ENCODE data around the gene SH3PXD2A.

The SH3PXD2A gene

GRCh38 chr10:103718247-103718620 lies 137.1 kb downstream of the SH3PXD2A start:
- DNase-seq: no peak

GRCh38 chr10:103717341-103718246 lies 137.8 kb downstream of the SH3PXD2A start:
- DNase-seq: no peak

- DNase-seq: no peak
Measured at GRCh38 chr10:103716206-103717160, 138.9 kb downstream of the SH3PXD2A start.

DNA sequence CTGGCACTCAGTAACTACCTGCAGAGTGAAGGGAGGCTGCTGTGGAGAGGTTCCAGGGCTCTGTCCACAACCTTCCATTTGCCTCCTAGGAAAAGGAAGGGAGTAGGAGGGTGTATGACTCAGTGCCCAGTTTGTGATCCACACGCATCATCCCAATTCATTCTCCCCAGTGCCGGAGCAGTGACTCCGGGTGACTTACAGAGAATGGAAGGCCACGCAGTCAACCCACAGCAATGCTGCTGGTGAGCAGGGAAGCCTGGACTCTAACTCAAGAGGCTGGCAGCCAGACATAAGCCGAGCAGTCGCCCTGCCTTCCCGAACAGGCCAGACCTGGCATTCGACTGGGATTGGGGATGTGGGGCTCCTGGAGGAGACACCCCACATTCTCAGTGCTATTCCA lies 139.9 kb downstream of the SH3PXD2A start:
- DNase-seq: peak; percentile 16

DNA sequence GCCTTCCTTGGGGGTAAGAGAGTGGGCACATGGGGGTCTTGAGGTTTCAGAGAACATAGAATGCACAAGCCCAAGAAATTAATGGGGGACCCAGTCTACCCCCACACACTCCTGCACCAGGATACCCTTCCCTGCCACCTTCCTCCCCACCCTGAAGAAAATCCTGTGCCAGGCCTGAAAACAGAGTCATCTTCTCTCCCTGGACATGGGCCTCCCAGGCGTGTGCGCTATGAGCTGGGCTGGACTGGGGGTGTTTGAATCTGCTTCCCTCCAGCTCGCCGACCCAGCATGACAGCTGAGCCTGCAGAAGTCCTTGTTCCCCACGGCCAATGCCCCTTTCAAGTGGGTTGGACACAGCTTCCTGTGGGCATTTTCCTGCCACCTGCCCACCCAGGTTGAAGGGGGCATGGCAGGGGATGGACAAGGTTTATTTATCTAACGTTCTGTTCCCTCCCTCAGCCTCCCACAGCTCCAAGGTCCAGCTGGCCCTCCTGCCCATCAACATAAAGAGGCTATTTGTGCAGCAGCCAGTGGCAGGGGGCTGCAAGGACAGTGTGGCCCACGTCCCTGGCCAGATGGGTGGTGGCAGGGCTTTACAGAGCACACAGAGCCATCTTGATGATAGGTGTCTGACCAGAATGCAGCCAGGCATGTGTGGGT lies 141.0 kb downstream of the SH3PXD2A start:
- no peak for DNase-seq

GRCh38 chr10:103713676-103714075 lies 141.7 kb downstream of the SH3PXD2A start:
- no peak for DNase-seq

DNA sequence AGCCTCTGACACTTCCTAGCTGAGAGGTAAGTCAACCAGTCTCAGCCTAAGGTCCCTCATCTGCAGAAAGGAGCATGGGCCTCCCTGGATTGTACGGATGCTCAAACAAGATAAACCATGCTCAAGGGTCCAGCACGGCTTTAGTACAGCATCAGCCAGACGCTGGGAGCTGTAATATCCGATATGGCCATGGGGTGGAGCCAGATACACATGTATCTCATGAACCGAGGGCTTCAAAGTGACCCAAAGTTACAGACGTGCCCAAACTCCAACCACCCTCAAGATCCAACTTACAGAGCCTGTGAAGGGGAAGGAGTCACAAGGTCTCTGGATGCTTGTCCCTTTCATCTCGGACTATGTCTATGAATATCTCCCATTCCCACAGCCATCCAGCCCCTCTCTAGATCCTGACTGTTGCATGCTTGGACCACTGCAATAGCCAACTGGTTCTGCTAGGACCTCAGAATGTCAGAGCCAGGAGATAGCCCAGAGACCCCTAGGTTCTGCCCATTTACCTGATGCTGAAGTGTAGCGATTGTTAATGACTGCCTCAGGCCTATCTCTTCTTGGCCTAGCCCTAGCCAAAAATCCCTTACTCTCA lies 142.4 kb downstream of the SH3PXD2A start:
- DNase-seq: peak; percentile 31

DNA sequence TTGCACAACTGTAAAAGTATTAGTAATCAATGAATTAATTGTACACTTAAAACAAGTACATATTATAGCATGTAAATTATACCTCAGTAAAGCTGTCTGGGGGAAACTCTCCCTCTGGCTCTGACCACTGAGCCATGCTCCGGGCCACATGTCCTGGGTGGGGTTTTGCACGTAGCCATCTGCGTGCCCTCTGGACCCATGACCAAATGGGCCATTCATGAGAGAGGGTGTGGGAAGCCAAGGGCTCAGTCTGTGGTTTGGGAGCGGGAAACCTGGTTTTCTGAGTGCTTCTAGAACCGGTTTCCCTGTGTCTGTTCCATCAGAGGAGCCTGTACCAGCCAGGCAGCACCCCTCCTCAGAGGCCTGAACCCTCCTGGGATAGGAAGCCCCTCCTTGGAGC lies 143.2 kb downstream of the SH3PXD2A start:
- DNase-seq: no peak

- DNase-seq: no peak
Measured at GRCh38 chr10:103711351-103711994, 143.9 kb downstream of the SH3PXD2A start.

DNA sequence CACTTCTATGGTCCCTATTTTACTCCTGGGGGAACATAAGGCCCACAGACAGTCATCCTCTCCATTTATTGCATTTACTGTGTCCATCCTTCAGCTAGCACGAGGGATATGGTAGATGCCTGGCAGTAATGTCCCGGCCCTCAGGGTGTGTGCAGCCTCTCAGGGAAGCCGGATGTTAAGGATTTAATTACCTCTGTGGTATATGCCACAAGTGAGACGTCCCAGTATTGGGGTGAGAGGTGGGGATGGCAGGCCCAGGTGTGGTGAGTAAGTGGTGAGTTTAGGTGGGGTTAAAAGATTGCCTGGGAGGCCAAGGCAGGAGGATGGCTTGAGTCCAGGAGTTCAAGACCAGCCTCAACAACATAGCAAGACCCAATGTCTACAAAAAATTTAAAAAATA lies 144.9 kb downstream of the SH3PXD2A start:
- DNase-seq: no peak

DNA sequence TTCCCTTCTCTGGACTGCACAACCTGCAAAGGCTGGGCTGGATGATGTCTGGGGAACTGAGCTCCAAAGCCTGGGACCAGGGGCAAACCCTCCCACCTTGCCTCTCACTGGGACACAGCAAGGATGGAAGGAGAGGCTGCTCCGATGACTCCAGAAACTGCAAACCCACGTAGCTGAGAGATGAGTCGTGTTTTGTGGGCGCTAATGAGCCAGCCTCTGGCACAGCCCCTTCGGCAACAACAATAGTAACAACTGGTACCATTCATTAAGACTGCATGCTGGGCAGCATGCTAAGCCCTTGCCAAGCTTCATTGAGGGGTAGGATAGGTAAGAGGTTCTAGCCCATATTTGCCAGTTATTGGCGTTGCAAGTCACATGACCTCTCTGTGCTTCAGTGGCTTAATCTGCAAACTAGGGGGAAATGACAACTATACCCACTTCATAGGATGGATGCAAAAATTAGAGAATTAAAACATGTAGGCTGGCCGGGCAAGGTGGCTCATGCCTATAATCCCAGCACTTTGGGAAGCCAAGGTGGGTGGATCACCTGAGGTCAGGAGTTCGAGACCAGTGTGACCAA lies 145.9 kb downstream of the SH3PXD2A start:
- DNase-seq: no peak

DNA sequence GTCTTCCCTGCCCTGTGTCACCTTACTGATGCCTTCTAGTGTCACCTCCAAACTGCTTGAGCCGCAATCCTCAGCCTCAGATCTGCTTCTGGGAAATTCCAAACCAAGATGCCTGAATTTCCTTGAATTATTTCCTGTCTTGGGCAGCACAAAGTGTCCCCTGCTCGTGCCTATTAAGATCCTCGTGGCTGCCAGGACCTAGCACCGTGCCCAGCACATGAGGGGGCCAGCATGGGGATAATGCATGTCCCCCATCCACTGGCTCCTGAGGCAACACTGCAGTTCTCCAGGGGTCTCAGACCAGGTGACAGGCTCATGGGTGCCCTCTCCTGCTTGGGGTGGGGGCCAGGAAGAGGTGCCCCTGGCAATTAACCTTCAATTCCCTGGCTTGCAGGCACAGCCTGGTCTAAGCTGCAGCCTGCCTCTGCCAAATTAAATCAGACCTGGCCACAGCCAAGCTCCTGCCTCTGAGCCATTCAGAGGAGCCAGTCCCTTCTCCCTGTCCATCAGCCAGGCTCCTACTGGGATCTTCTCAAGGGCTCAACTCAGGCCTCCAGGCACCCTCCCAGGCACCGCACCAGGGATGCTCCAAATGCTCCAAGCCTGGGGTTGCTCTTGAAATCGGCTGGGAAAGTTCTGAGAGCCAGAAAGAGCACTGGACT lies 146.6 kb downstream of the SH3PXD2A start:
- no peak for DNase-seq

GRCh38 chr10:103707956-103708626 lies 147.3 kb downstream of the SH3PXD2A start:
- no peak for DNase-seq

GRCh38 chr10:103706762-103707161 lies 148.6 kb downstream of the SH3PXD2A start:
- DNase-seq: no peak

GRCh38 chr10:103706047-103706446 lies 149.3 kb downstream of the SH3PXD2A start:
- no peak for DNase-seq

- DNase-seq: no peak
Measured at GRCh38 chr10:103703941-103704919, 151.1 kb downstream of the SH3PXD2A start.

GRCh38 chr10:103701380-103702222 lies 153.8 kb downstream of the SH3PXD2A start:
- no peak for DNase-seq

GRCh38 chr10:103700436-103700715 lies 155.0 kb downstream of the SH3PXD2A start:
- no peak for DNase-seq
